GM18517 (cell line): ENCODE results near the gene NABP2.

ENCODE experiments used
- ATAC-seq: cut with Tn5 transposase; IDR thresholded peaks from one replicate; pipeline ENCODE4 v1.9.1; 2021; ENCODE audit warnings: mild to moderate bottlenecking, moderate library complexity; ENCODE audit not compliant: unreplicated experiment

Gene NABP2

DNA sequence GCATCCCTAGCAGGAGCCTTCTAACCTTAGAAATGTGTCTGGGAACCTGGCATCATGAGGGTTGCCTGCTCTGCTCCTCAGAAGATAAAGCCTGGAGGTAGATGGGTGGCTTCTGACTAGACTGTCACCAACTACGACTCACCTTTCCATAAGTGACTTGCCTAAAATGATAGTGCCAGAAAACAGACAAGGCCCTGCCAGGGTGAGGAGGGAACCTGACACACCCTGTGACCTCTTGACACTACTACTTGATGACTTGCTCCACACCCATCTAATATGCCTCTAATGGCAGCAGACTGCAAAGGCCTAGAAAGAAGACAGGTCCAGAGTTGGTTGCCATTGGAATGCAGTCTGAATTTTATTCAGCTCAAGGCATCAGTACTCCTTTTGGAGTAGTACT lies 11.8 kb upstream of the NABP2 start:
- ATAC-seq: no peak

DNA sequence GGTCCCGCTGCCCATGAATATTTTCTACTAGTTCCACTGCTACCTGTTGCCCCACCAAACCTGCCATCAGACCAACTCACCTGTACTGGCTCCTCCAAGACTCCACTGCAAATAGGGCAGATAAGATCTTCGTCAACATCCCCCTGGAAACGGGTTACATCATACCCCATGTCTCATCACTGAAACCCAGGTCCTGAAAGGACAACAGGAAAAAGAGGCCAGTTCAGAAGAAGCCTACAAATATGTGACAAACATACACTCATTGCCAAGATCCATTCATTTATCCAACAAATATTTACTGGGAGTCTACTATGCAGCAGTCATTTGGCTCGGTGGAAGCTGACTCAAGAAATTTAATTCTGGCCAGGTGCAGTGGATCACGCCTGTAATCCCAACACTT lies 10.3 kb upstream of the NABP2 start:
- no peak for ATAC-seq

DNA sequence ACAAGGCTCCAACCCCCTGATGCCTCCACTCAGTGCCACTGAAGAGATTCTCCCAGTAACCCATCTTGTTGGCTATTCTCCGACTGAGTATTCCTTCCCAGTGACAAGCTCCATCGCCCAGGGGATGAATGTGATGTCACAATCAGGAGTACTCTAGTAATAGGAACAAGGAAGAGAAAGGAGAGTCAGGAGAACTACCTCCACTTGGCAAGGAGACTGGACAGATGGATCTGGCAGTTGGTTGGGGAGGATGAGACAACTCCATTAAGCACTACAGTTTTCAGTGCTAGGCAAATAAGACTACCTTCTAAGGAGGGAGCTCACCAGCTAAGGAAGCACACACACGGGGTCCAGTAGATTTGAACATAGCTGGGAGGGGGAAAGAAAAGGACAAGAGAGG lies 7.7 kb upstream of the NABP2 start:
- no peak for ATAC-seq

GRCh38 chr12:56219840-56220239 lies 4.3 kb upstream of the NABP2 start:
- no peak for ATAC-seq

DNA sequence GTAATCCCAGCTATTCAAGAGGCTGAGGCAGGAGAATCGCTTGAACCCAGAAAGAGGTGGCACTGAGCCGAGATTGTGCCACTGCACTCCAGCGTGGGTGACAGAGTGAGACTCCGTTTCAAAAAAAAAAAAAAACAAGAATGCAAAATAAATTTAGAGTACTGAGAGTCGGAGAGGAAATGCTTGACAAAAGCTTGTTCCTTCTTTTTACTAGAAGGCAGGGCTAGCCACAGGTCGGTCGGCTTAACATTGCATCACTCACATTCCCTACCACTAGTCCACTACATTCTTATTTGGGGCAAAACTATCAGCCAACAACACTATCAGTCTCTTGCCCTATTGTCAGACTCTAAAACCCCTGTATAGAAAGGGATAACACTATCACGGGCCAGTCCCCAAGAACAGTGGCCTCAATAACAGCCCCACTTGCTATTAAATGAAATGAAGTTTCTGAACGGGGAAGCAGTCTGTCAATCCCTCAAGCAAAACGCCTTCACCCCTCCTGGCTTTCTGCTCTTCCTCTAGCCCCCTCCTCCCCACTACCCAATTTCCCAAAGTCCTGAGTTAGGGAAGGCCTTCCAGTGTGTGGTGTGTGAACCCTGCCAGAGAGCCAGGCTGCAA lies 3.4 kb upstream of the NABP2 start:
- no peak for ATAC-seq

DNA sequence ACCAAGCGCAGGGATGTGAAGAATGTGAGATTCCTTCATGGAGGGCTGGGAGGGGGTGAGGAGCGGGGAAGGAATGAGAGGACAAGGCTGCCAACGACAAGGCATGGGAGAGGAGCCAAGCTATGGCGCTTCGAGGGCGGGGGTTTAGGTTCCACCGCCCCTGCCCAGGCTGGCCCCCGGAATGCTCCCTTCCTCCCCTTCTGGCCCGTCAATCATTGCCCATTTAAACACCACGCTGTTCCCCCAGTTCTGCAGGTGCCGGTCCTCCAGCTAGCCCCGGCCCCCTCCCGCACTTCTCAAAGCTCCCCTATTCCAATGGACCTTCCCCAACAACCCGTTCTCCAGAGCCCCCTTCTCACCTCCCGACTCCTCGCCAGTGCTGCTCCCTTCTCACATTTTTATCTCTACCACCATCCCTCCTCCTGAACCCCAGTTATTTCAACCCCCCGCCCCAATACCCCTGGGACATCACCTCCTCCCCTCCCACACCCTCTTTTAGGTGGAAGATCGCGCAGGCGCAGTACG lies 2.8 kb upstream of the NABP2 start:
- peak; percentile 22 for ATAC-seq

DNA sequence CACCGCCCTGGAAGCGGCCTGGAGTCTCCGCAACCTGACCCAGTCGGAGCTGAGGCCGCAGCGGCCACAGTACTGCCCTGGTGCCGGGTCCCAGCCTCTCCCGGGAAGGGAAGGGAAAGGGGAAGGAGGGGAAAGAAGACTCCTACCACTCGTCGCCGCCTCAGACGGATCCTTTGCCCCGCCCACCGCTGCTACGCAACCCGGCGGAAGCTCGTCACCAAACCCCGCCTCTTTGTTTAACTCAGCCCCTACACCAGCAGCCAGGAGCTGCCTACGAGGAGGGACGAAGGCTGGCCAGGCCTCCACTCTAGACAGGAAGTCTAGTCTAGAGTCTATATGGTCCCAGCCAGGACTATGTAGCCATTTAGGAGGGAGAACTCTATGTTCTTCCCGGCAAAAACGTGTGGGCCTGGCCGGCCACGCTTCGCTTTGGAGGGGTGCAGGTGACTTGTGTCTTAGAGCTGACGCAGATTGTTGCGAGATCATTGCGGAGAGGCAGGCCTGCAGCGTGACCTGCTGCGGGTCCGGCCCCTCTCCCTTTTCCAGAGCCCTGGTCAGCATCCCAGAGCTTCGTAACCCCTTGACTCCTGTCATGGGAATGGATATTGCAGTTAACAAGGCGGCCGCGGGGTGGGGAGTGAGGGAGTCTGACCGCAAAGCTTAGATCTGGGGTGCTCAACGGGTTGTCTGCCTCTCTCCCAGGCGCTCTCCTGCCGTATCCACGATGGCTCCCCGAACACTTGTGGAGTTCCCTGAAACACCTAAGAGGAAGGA lies 2.2 kb upstream of the NABP2 start, which contains the start of gene RNF41:
Gene RNF41 (minus strand): TSS at position 166 of the 774 bp plus-strand sequence. CDS start 7,875 bp downstream, outside the sequence.
- peak; percentile 83 for ATAC-seq

DNA sequence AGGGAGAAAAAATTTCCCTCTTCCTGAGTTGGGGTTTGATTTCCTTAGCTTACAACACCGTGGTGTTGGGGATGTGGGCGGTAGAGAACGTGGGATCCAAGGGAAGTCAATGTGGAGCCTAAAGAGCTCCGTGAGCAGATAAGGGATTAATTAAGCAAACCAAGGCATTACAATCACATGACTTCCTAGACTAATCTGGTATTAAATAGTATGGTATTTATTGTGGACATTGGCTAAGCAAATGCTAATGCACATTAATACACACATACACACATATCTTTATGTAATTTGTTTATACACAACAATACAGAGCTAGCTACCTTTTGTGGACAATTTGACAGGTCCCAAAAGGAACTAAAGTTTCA lies 1.6 kb upstream of the NABP2 start:
- ATAC-seq: no peak

DNA sequence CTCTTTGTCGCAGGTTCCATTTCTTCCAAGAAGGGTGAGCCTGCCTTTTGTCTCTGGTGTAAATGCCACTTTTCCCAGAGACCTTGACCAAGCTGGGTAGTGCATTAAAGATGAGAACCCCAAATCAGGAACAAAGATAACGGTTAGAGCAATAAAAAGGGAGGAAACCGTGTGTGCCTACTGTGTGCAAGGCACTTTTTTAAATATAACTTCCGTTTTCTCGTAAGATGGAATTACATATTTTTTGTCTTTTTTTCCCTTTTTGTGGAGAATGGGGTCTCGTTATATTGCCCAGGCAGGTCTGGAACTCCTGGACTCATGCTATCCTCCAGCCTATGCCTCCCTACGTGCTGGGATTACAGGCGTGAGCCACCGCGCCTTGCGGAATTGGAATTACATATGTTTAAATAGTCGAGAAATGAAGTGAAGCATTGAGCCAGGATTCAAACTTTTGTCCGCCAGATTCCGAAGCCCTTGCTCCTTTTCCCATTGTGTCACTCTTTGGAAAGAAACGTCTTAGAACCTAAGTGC lies 506 bp upstream of the NABP2 start:
- no peak for ATAC-seq

DNA sequence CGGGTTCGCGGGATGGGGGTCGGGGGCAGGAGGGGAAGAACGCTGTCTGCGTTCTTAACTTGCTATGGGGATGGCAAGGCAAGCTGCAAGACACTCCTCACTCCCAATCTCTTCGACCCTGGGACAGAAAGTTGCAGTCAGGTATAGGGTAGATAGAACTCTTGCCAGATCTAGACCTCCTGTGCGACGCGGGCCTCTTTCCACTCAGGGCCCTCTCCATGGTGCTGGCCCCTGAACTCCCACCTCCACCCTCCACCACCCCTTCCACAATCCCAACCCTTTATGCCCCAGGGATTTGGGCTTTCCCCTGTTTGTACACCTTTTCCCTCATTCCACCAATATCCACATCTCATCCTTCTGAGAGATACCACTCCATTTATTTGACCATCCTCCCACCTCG lies 812 bp downstream of the NABP2 start:
- ATAC-seq: no peak

- no peak for ATAC-seq
Measured at GRCh38 chr12:56229082-56229481, 4.9 kb downstream of the NABP2 start.

- ATAC-seq: no peak
Measured at GRCh38 chr12:56229916-56230431, 5.8 kb downstream of the NABP2 start, which contains the start of gene SLC39A5. Gene SLC39A5 (plus strand): TSS chr12:56230051. CDS start chr12:56231275, 1,224 bp downstream.

DNA sequence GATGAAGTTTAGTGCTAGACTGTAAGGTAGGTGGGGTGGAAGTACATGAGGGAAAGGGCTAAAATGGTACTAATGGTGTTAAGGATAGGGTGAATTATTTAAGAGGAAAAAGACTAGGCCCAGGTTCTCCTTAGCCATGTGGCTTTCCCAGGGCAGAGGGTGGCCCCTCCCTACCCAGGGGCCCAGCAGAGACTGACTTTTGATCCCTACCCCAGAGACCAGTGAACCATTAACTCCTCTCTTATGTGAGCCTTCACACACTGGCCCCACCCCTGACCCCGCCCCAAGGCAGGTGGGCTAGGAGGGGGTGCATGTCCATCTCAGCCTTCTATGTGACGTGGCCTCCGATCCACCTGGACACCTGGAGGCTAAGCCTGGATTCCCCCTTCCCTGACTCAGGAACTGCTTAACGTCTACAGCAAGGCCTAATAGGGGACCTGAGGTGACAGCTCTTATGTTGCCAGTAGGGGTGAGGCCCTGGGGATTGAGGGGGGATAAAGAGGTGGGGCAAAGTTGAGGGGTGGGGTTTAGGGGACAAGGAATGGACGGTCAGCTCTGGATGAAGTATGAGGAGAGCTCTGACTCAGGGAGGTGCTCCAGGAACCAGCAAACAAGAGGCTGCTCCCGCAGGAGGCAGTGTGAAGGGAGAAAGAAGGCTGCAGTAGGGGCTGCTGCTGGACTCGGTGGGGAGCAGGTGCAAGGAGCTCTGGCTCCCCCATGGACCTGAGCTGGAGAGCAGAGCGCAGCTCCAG lies 6.5 kb downstream of the NABP2 start:
- no peak for ATAC-seq

GRCh38 chr12:56231184-56231582 lies 7.0 kb downstream of the NABP2 start:
- ATAC-seq: no peak

- no peak for ATAC-seq
Measured at GRCh38 chr12:56234746-56235436, 10.7 kb downstream of the NABP2 start.

- no peak for ATAC-seq
Measured at GRCh38 chr12:56236091-56236490, 11.9 kb downstream of the NABP2 start.

DNA sequence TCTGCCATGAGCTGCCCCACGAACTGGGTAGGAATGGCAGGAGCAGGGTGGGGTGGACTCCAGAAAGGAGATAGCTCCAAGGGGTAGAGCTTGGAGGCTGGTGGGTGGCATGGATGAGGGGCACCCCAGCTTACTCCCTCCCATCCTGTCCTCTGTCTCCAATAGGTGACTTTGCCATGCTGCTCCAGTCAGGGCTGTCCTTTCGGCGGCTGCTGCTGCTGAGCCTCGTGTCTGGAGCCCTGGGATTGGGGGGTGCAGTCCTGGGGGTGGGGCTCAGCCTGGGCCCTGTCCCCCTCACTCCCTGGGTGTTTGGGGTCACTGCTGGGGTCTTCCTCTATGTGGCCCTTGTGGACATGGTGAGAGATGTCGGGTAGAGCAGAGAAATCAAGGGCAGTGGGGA lies 12.8 kb downstream of the NABP2 start:
- no peak for ATAC-seq

GRCh38 chr12:56237552-56237951 lies 13.4 kb downstream of the NABP2 start:
- ATAC-seq: no peak

DNA sequence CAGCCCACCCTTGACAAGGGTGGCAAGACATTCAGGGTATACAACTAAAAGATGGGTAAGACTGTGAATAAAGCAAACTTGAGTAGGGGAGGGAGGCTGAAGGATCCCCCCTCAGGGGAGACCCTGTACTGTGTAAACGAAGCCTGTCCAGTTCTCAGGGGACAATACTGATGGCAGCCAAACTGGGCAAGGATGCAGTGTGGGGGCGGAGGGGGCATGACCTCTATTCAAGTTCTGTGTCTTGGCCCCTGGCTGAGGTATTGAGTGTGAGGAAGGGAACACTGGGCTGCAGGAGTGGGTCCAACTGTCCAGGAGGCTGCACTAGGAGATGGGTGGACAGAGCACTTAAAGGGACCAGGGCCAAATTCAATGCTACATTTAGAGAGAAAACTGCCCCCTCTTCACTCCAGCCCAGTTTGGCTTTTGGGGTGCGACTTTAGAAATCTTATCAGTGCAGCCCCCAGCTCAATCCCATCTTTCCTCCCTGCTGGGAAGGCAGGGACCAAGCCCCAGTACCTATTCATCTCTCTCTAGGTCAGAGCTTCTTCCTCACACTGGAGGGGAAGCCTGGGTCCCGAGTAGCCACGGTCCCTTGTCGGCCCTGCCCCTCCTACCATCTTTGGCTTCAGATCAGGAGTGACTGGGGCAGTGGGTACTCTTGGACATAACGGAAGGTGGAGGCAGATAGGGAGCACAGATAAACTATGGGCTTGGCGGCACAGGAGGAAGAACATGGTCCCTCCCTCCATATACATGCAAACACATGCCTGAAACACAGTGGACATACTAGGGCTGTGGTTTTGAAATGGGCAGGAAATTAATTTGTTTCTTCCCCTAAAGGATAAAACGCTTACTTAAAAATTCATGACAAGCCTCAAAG lies 17.5 kb downstream of the NABP2 start:
- ATAC-seq: no peak
